HepG2 (cell line): ENCODE data around the gene PDXDC1. TPM values are rescaled to one million over a fixed set of nuclear protein-coding genes. Genes with fewer than 3 reads are reported as not detected.

Experiments
- AGO2 ChIP-seq: fragments of 200-400 bp; formaldehyde crosslinking; optimal IDR thresholded peaks from 2 replicates; pipeline ENCODE3; 2017; ENCODE audit warnings: mild to moderate bottlenecking, low read depth, low read length, moderate library complexity
- HMGA1 ChIP-seq: sonication (generic); formaldehyde crosslinking; conservative IDR thresholded peaks from 2 replicates; pipeline ENCODE4 v1.4.0; 2020; ENCODE audit warnings: missing genetic modification reagents
- HOXA5 ChIP-seq: sonication (generic); formaldehyde crosslinking; IDR thresholded peaks from 2 replicates; pipeline ENCODE4 v1.4.0; 2020; ENCODE audit warnings: missing genetic modification reagents
- POGZ ChIP-seq: sonication (generic); formaldehyde crosslinking; IDR thresholded peaks from 2 replicates; pipeline ENCODE4 v1.4.0; 2020; ENCODE audit warnings: mild to moderate bottlenecking, missing genetic modification reagents
- PRDM15 ChIP-seq: sonication (generic); formaldehyde crosslinking; IDR thresholded peaks from 2 replicates; pipeline ENCODE4 v1.4.0; 2020; ENCODE audit warnings: missing genetic modification reagents
- SAFB2 ChIP-seq: sonication (generic); formaldehyde crosslinking; IDR thresholded peaks from 2 replicates; pipeline ENCODE4 v1.5.1; 2020; ENCODE audit warnings: missing genetic modification reagents, low read depth, mild to moderate bottlenecking, borderline replicate concordance
- SNAPC4 ChIP-seq: sonication (generic); formaldehyde crosslinking; IDR thresholded peaks from 2 replicates; pipeline ENCODE4 v1.4.0; 2020; ENCODE audit warnings: mild to moderate bottlenecking, missing genetic modification reagents
- ZBTB33 ChIP-seq: sonication (generic); formaldehyde crosslinking; IDR thresholded peaks from 2 replicates; pipeline ENCODE4 v1.4.0; 2020; ENCODE audit warnings: missing genetic modification reagents
- ZHX2 ChIP-seq, 2 experiments: sonication (generic) in 1 of 2; formaldehyde crosslinking in 1 of 2; IDR thresholded peaks; 2 replicates each; pipeline versions ENCODE4 v1.6.1 to v1.9.0; 2014 to 2022; ENCODE audit warnings: antibody characterized with exemption in 1 of 2, borderline replicate concordance in 1 of 2, inconsistent platforms in 1 of 2, low read depth in 1 of 2, missing genetic modification reagents in 1 of 2
- ZNF333 ChIP-seq: sonication (generic); formaldehyde crosslinking; IDR thresholded peaks from 2 replicates; pipeline ENCODE4 v1.4.0; 2020; ENCODE audit warnings: mild to moderate bottlenecking, missing genetic modification reagents, borderline replicate concordance
- ZNF552 ChIP-seq: sonication (generic); formaldehyde crosslinking; IDR thresholded peaks from 2 replicates; pipeline ENCODE4 v1.9.0; 2022; ENCODE audit warnings: missing genetic modification reagents, mild to moderate bottlenecking, borderline replicate concordance
- ZNF564 ChIP-seq: sonication (generic); formaldehyde crosslinking; IDR thresholded peaks from 2 replicates; pipeline ENCODE4 v1.8.1; 2023; ENCODE audit warnings: mild to moderate bottlenecking, missing genetic modification reagents
- polyA plus RNA-seq, 8 experiments: library from polyadenylated mRNA; depleted of rRNA in 3 of 8; stranded (reverse) in 7 of 8; unstranded in 1 of 8; fragments of >200 nt; fragmentation: Illumina TruSeq in 4 of 8; extraction: Trizol in 4 of 8; gene quantifications; 2 replicates each; pipeline versions ENCODE4 v1.2.1 to v1.2.3, GENCODE V29; 2011 to 2016; ENCODE audit warnings: low read depth in 4 of 8, missing spikeins in 1 of 8, mixed read lengths in 1 of 8; ENCODE audit not compliant: insufficient read depth in 1 of 8
- total RNA-seq, 5 experiments: library from RNA; depleted of rRNA; stranded (reverse); fragments of >200 nt; fragmentation: Illumina TruSeq; extraction: Trizol; gene quantifications; 2 replicates each; pipeline ENCODE4 v1.2.3, GENCODE V29; 2016; ENCODE audit warnings: low read depth in 1 of 5

The PDXDC1 gene
- total and polyA plus RNA-seq, 2 of the 13 experiments (the other 11 are each of a cell fraction or from before 2014, with no cell fraction given): 133 to 169 TPM

GRCh38 chr16:15043344-15043743, 68.5 kb downstream of the PDXDC1 start (continued):
- TF ChIP-seq POGZ (CRISPR knock-in tag) (peak; percentile 13; the same call in 1 of the 2 replicates), ZBTB33 (CRISPR knock-in tag) (peak; percentile 67), HMGA1 (CRISPR knock-in tag) (no peak), ZHX2 (IDR thresholded peaks at IDR 0.05; ENCODE audit: low read depth) (no peak), ZHX2 (CRISPR knock-in tag; IDR thresholded peaks at IDR 0.05; ENCODE audit: borderline replicate concordance) (no peak), ZNF552 (0 out of 2 replicates have a peak, but pooled peaks have one; percentile 36), AGO2 (no peak), ZNF564 (no peak), HOXA5 (no peak), PRDM15 (CRISPR knock-in tag) (no peak), SAFB2 (no peak), SNAPC4 (no peak), ZNF333 (CRISPR knock-in tag) (no peak)
